ENCODE results near the gene NOS2. TPM values are rescaled to one million over a fixed set of nuclear protein-coding genes. Genes with fewer than 3 reads are reported as not detected.
"Not testable (repeated sequence)": the region's sequence is repeated elsewhere in the genome, so short reads cannot be mapped to it uniquely, and the experiment has no call there.

The NOS2 gene
- total RNA-seq, 1 experiment from 2014 or later, result not detected

- H3K27me3 Mint-ChIP-seq (ENCODE audit: unreplicated experiment), result peaks cover 43% of the 10 kb centered on the region
- no peaks in the 10 kb centered on the region for H3K9me3 Mint-ChIP-seq (ENCODE audit: low read depth, unreplicated experiment)
- H3K4me1 Mint-ChIP-seq (ENCODE audit: low read depth, unreplicated experiment), result no peaks in the 10 kb centered on the region
- H3K27ac Mint-ChIP-seq (ENCODE audit: unreplicated experiment), result no peak overlapping the region
- BruUV-seq (replicated peaks), result no TSS peak
- DNase-seq, result no peak
- TF ChIP-seq CTCF (IDR thresholded peaks at IDR 0.05; ENCODE audit: unreplicated experiment), result no peak
- no peak overlapping the region for H3K4me3 Mint-ChIP-seq (ENCODE audit: low read depth, unreplicated experiment)
- intact Hi-C loops (cut with micrococcal nuclease; ENCODE audit: unreplicated experiment), result no loop called here
- CTCF ChIA-PET, result no interaction called here
- no peaks in the 10 kb centered on the region for H3K36me3 Mint-ChIP-seq (ENCODE audit: insufficient read depth, unreplicated experiment)
These were observed 36.3 kb upstream of the NOS2 start for GRCh38 chr17:27836651-27837050.

GRCh38 chr17:27834571-27834970 is 34.2 kb upstream of the NOS2 start:
- no peak for DNase-seq
- Mint-ChIP-seq H3K4me1 (ENCODE audit: low read depth, unreplicated experiment) (no peaks in the 10 kb centered on the region), H3K4me3 (ENCODE audit: low read depth, unreplicated experiment) (no peak overlapping the region), H3K27me3 (ENCODE audit: unreplicated experiment) (peaks cover 32% of the 10 kb centered on the region), H3K36me3 (ENCODE audit: insufficient read depth, unreplicated experiment) (no peaks in the 10 kb centered on the region), H3K27ac (ENCODE audit: unreplicated experiment) (no peak overlapping the region), H3K9me3 (ENCODE audit: low read depth, unreplicated experiment) (no peaks in the 10 kb centered on the region)
- intact Hi-C loops (cut with micrococcal nuclease; ENCODE audit: unreplicated experiment), result no loop called here
- no peak for TF ChIP-seq CTCF (IDR thresholded peaks at IDR 0.05; ENCODE audit: unreplicated experiment)
- no TSS peak for BruUV-seq (replicated peaks)
- CTCF ChIA-PET, result no interaction called here

GRCh38 chr17:27832831-27833230 is 32.5 kb upstream of the NOS2 start:
- no peaks in the 10 kb centered on the region for H3K36me3 Mint-ChIP-seq (ENCODE audit: insufficient read depth, unreplicated experiment)
- no peaks in the 10 kb centered on the region for H3K4me1 Mint-ChIP-seq (ENCODE audit: low read depth, unreplicated experiment)
- H3K9me3 Mint-ChIP-seq (ENCODE audit: low read depth, unreplicated experiment), result no peaks in the 10 kb centered on the region
- peaks cover 31% of the 10 kb centered on the region for H3K27me3 Mint-ChIP-seq (ENCODE audit: unreplicated experiment)
- no peak for DNase-seq
- CTCF ChIA-PET, result no interaction called here
- no peak overlapping the region for H3K4me3 Mint-ChIP-seq (ENCODE audit: low read depth, unreplicated experiment)
- no peak for TF ChIP-seq CTCF (IDR thresholded peaks at IDR 0.05; ENCODE audit: unreplicated experiment)
- intact Hi-C loops (cut with micrococcal nuclease; ENCODE audit: unreplicated experiment), result no loop called here
- BruUV-seq (replicated peaks), result no TSS peak
- no peak overlapping the region for H3K27ac Mint-ChIP-seq (ENCODE audit: unreplicated experiment)

GRCh38 chr17:27829888-27830287 is 29.6 kb upstream of the NOS2 start:
- BruUV-seq (replicated peaks); DNase-seq; H3K36me3 Mint-ChIP-seq (ENCODE audit: insufficient read depth, unreplicated experiment); CTCF ChIA-PET; H3K27me3 Mint-ChIP-seq (ENCODE audit: unreplicated experiment); H3K27ac Mint-ChIP-seq (ENCODE audit: unreplicated experiment); intact Hi-C loops (cut with micrococcal nuclease; ENCODE audit: unreplicated experiment); H3K4me1 Mint-ChIP-seq (ENCODE audit: low read depth, unreplicated experiment); H3K4me3 Mint-ChIP-seq (ENCODE audit: low read depth, unreplicated experiment); H3K9me3 Mint-ChIP-seq (ENCODE audit: low read depth, unreplicated experiment): not testable (repeated sequence)

GRCh38 chr17:27829143-27829711 is 28.9 kb upstream of the NOS2 start:
- H3K4me3 Mint-ChIP-seq (ENCODE audit: low read depth, unreplicated experiment); intact Hi-C loops (cut with micrococcal nuclease; ENCODE audit: unreplicated experiment); H3K4me1 Mint-ChIP-seq (ENCODE audit: low read depth, unreplicated experiment); BruUV-seq (replicated peaks); H3K27me3 Mint-ChIP-seq (ENCODE audit: unreplicated experiment); H3K27ac Mint-ChIP-seq (ENCODE audit: unreplicated experiment); DNase-seq; CTCF ChIA-PET; H3K9me3 Mint-ChIP-seq (ENCODE audit: low read depth, unreplicated experiment); H3K36me3 Mint-ChIP-seq (ENCODE audit: insufficient read depth, unreplicated experiment): not testable (repeated sequence)

Data from Calu3 (cell line).